22Rv1 (cell line): ENCODE measurements around the gene NRM.

Experiments used
- H3K27ac ChIP-seq: fragments of 450-650 bp; 2 replicates; pipeline ENCODE4 v1.5.1; 2017
- CTCF ChIP-seq: fragments of 450-650 bp; IDR thresholded peaks from 2 replicates; pipeline ENCODE4 v1.5.1; 2017; ENCODE audit warnings: mild to moderate bottlenecking
- ZFX ChIP-seq: fragments of 450-650 bp; IDR thresholded peaks from 2 replicates; pipeline ENCODE4 v1.6.1; 2017; ENCODE audit warnings: antibody characterized with exemption, borderline replicate concordance

The NRM gene

GRCh38 chr6:30717129-30717844, 26.5 kb upstream of the NRM start, which contains the start of gene MDC1:
Gene MDC1 (minus strand): TSS chr6:30717281. CDS start chr6:30715175, 2,106 bp downstream.
- TF ChIP-seq ZFX: no peak
- TF ChIP-seq CTCF: no peak
- H3K27ac ChIP-seq: peak within 1 kb of the TSS; percentile 97

GRCh38 chr6:30716879-30717128, 26.0 kb upstream of the NRM start:
- TF ChIP-seq ZFX: no peak
- no peak for TF ChIP-seq CTCF
- H3K27ac ChIP-seq: peak overlapping the region; percentile 97

DNA sequence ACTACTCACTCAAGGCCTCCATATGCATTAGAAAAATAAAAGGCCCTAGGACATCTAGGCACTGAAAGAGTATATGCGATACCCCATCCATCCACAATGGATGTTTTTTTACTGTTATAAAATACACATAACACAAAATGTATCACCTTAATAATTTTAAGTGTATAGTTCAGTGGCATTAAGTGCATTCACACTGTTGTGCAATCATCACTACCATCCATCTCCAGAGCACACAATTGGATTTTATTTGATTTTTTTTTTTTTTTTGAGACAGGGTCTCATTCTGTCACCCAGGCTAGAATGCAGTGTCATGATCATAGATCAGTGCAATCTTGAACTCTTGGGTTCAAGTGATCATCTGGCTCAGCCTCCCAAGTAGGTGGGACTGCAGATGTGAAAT, 23.5 kb upstream of the NRM start:
- TF ChIP-seq CTCF (no peak), ZFX (no peak)
- no peak overlapping the region for H3K27ac ChIP-seq

GRCh38 chr6:30712441-30712945, 21.7 kb upstream of the NRM start:
- TF ChIP-seq CTCF: no peak
- no peak for TF ChIP-seq ZFX
- H3K27ac ChIP-seq: no peak overlapping the region

- H3K27ac ChIP-seq: no peak overlapping the region
- TF ChIP-seq CTCF (no peak), ZFX (no peak)
These were observed 21.1 kb upstream of the NRM start for GRCh38 chr6:30711758-30712380.

DNA sequence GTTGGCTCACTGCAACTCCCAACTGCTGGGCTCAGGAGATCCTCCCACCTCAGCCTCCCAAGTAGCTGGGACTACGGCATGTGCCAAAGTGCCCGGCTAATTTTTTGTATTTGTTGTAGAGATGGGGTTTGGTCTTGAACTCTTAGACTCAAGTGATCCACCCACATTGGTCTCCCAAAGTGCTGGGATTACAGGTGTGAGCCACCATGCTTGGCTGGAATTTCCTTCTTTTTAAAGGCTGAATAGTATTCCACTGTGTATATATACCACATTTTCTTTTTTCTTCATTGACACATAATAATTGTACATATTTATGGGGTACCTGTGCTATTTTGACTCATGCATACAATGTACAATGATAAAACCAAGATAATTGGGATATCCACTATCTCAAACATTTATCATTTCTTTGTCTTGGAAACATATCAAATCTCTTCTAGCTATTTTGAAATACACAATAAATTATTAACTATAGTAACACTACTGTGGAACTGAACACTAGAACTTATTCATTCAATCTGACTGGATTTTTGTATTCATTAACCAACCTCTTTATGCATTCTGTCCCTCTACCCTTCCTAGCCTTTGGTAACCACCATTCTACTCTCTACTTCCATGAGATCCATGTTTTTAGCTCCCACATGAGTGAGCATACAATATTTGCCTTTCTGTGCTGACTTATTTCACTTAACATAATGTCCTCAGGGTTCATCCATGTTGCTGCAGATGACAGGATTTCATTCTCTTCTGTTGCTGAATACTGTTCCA, 18.5 kb upstream of the NRM start:
- no peak for TF ChIP-seq CTCF
- no peak for TF ChIP-seq ZFX
- peak overlapping the region; percentile 60 for H3K27ac ChIP-seq
